ENCODE data around the gene HKDC1. TPM values are rescaled to one million over a fixed set of nuclear protein-coding genes. Genes with fewer than 3 reads are reported as not detected.
"Not testable (repeated sequence)": the region's sequence is repeated elsewhere in the genome, so short reads cannot be mapped to it uniquely, and the experiment has no call there.

HKDC1 gene
- total RNA-seq, 1 donor from 2014 or later, result 0.09 TPM

DNA sequence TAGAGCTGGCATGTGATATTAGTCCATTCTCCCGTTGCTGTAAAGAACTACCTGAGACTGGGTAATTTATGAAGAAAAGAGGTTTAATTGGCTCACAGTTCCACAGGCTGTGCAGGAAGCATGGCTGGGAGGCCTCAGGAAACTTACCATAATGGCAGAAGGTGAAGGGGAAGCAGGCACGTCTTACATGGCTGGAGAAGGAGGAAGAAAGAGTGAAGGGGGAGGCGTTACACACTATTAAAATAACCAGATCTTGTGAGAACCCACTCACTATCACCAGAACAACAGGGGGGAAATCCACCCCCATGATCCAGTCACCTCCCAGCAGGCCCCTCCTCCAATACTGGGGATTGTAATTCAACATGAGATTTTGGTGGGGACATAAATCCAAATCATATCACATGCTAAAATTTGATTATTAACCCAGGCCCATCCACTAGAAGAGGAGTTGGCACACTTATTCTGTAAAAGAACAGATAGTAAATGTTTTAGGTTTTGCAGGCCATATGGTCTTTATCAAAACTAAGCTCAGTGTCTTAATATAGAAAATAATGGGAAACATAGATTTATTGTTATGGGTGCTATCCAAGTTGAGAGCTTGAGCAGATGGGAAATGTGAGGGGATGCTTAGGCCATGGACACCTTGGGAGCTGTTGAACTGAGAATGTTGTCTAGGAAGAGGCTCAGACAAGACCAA, 39.6 kb downstream of the HKDC1 start:
- Mint-ChIP-seq H3K36me3 (ENCODE audit: low read depth) (no peaks in the 10 kb centered on the region), H3K4me3 (no peak overlapping the region), H3K4me1 (peaks cover 14% of the 10 kb centered on the region), H3K27ac (no peak overlapping the region), H3K9me3 (peaks cover 5% of the 10 kb centered on the region), H3K27me3 (no peaks in the 10 kb centered on the region)
- DNase-seq, result no peak
- intact Hi-C loops (cut with micrococcal nuclease), result no loop called here

DNA sequence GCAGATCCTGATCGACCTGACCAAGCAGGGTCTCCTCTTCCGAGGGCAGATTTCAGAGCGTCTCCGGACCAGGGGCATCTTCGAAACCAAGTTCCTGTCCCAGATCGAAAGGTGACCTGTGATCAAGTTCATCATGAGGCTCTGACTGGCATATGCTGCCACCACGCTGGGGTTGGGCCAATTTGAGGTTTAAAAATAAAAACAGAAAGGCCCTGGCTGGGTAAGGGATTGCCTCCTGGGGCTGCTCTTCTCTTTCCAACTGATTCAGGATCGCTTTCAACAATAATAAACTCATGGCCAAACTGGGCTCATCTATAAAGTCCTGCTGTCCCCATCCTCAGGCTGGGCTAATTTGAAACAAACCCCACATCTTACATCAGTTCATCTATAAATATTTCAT, 41.1 kb downstream of the HKDC1 start:
- Mint-ChIP-seq H3K27ac (no peak overlapping the region), H3K27me3 (peaks cover 2% of the 10 kb centered on the region), H3K9me3 (peaks cover 5% of the 10 kb centered on the region), H3K36me3 (ENCODE audit: low read depth) (no peaks in the 10 kb centered on the region), H3K4me1 (peaks cover 14% of the 10 kb centered on the region), H3K4me3 (no peak overlapping the region)
- intact Hi-C loops (cut with micrococcal nuclease), result no loop called here
- DNase-seq, result no peak

DNA sequence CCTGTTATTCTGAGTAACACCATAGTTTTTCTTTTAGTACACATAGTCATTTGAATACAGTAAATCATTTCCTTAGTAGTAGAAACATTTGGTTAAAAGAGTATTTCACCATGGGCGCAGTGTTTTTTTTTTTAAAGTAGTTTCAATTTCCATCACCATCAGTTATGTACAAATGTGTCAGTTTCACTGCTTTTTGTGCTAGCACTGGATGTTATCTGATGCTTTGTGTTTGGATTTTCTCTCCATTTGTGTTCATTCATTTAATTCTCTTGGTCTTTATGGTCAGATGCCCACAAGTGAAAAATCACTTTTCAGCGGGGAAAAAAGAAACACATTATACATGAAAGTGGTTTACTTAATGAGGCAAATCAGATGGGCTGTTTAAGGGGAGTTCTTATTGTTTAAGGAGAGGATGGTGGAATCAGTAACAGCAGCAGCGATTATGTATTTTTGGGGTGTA, 42.2 kb downstream of the HKDC1 start:
- peaks cover 14% of the 10 kb centered on the region for H3K4me1 Mint-ChIP-seq
- no peaks in the 10 kb centered on the region for H3K36me3 Mint-ChIP-seq (ENCODE audit: low read depth)
- H3K4me3 Mint-ChIP-seq, result no peak overlapping the region
- peaks cover 6% of the 10 kb centered on the region for H3K27me3 Mint-ChIP-seq
- H3K9me3 Mint-ChIP-seq, result peaks cover 5% of the 10 kb centered on the region
- H3K27ac Mint-ChIP-seq, result peak overlapping the region; percentile 52
- intact Hi-C loops (cut with micrococcal nuclease), result loop anchor here (1.0 kb wide), 2 partner anchors 40 to 56 kb away; no protein-coding TSS in a partner anchor
- no peak for DNase-seq

DNA sequence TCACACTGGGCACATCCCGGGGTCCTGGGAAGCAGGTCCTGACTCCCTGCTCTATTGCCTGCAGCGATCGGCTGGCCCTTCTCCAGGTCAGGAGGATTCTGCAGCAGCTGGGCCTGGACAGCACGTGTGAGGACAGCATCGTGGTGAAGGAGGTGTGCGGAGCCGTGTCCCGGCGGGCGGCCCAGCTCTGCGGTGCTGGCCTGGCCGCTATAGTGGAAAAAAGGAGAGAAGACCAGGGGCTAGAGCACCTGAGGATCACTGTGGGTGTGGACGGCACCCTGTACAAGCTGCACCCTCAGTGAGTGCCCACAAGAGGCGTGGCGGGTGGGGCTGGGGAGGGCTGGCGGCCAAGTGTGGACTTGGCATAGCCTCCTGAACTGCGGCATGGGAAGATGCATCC, 45.4 kb downstream of the HKDC1 start:
- no peak overlapping the region for H3K4me3 Mint-ChIP-seq
- H3K36me3 Mint-ChIP-seq (ENCODE audit: low read depth), result no peaks in the 10 kb centered on the region
- H3K27ac Mint-ChIP-seq, result no peak overlapping the region
- no peaks in the 10 kb centered on the region for H3K9me3 Mint-ChIP-seq
- no peak for DNase-seq
- H3K27me3 Mint-ChIP-seq, result peaks cover 13% of the 10 kb centered on the region
- intact Hi-C loops (cut with micrococcal nuclease), result no loop called here
- peaks cover 14% of the 10 kb centered on the region for H3K4me1 Mint-ChIP-seq

DNA sequence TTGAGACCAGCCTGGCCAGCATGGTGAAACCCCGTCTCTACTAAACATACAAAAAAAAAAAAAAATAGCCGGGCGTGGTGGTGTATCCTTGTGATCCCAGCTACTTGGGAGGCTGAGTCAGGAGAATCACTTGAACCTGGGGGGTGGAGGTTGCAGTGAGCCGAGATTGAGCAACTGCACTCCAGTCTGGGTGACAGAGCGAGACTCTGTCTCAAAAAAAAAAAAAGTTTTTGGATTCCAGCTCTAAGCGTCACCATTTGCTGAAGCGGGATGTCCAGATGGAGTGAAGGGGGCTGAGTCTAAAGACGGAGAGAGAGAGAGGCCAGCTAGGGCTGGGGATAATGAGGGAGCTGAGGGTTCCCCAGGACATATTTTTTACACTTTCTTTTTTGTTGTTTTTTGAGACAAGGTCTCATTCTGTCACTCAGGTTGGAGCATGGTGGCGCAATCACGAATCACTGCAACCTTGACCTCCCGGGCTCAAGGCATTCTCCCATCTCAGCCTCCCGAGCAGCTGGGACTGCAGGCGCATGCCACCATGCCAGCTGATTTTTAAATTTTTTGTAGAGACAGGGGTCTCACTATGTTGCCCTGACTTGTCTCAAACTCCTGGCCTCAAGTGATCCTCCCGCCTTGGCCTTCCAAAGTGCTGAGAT, 48.8 kb downstream of the HKDC1 start:
- H3K36me3 Mint-ChIP-seq (ENCODE audit: low read depth), result no peaks in the 10 kb centered on the region
- intact Hi-C loops (cut with micrococcal nuclease), result no loop called here
- H3K27me3 Mint-ChIP-seq, result peaks cover 15% of the 10 kb centered on the region
- H3K4me3 Mint-ChIP-seq, result no peak overlapping the region
- no peak overlapping the region for H3K27ac Mint-ChIP-seq
- peaks cover 6% of the 10 kb centered on the region for H3K4me1 Mint-ChIP-seq
- DNase-seq, result no peak
- no peaks in the 10 kb centered on the region for H3K9me3 Mint-ChIP-seq

DNA sequence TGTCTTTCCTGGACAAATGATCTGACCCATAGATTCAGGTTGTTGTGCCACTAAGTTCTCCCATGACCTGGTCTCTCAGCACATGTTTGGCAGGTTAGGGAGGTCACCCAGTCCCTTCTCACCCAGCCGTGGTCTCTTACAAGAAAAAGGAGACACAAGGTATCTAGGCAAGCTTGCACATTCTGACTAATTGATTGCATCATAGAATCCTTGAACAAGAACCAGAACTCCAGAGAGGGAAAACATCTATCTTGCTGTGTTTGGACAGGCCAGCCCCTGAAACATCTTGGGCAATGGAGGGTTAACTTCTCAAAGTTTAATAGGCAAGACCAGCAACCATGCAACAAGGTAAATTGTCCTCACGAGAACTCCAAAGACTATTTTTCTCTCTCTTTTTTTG, 49.6 kb downstream of the HKDC1 start:
- H3K4me3 Mint-ChIP-seq, result no peak overlapping the region
- intact Hi-C loops (cut with micrococcal nuclease), result no loop called here
- H3K27me3 Mint-ChIP-seq, result peaks cover 15% of the 10 kb centered on the region
- DNase-seq, result no peak
- H3K4me1 Mint-ChIP-seq, result peaks cover 6% of the 10 kb centered on the region
- H3K9me3 Mint-ChIP-seq, result no peaks in the 10 kb centered on the region
- H3K36me3 Mint-ChIP-seq (ENCODE audit: low read depth), result no peaks in the 10 kb centered on the region
- no peak overlapping the region for H3K27ac Mint-ChIP-seq

DNA sequence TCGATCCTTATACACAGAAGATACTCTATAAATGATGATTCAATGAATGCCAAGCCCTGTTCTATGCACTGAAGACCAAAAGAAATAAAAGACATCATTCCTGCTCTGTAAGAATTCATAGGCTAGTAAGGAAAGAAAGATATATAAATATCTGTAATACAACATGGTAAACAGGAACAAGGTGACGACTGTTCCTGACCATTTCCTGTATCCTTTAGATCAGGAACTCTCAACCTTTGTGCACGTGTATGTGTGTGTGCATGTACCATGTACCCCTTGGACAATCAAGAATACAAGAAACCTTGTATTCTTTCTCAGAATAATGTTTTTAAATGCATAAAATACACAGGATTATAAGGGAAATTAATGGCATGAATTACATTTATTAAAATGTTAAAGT, 50.9 kb downstream of the HKDC1 start:
- peaks cover 13% of the 10 kb centered on the region for H3K27me3 Mint-ChIP-seq
- intact Hi-C loops (cut with micrococcal nuclease), result no loop called here
- peaks cover 6% of the 10 kb centered on the region for H3K4me1 Mint-ChIP-seq
- H3K4me3 Mint-ChIP-seq, result no peak overlapping the region
- H3K9me3 Mint-ChIP-seq, result no peaks in the 10 kb centered on the region
- H3K36me3 Mint-ChIP-seq (ENCODE audit: low read depth), result no peaks in the 10 kb centered on the region
- no peak for DNase-seq
- no peak overlapping the region for H3K27ac Mint-ChIP-seq

DNA sequence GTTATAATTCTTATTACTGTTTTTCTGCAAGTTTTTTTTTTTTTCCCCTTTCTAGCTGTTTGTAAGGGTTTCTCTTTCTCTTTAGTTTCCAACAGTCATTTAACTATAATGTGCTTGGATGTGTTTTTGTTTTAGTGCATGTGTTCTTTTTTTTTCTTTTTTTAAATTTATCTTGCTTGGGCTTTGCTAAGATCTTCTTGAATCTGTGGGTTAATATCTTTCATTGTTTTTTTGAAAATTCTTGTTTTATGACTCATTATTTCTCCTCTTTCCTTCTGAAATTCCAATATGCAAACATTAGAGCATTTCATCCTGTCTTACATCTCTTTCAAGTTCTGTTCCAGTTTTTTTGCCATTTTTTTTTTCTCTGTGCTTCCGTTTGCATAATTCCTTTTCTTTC, 52.5 kb downstream of the HKDC1 start:
- no peaks in the 10 kb centered on the region for H3K36me3 Mint-ChIP-seq (ENCODE audit: low read depth)
- H3K4me3 Mint-ChIP-seq, result no peak overlapping the region
- intact Hi-C loops (cut with micrococcal nuclease), result no loop called here
- no peaks in the 10 kb centered on the region for H3K9me3 Mint-ChIP-seq
- H3K27ac Mint-ChIP-seq, result no peak overlapping the region
- H3K27me3 Mint-ChIP-seq, result peaks cover 8% of the 10 kb centered on the region
- DNase-seq, result no peak
- H3K4me1 Mint-ChIP-seq, result peaks cover 6% of the 10 kb centered on the region

DNA sequence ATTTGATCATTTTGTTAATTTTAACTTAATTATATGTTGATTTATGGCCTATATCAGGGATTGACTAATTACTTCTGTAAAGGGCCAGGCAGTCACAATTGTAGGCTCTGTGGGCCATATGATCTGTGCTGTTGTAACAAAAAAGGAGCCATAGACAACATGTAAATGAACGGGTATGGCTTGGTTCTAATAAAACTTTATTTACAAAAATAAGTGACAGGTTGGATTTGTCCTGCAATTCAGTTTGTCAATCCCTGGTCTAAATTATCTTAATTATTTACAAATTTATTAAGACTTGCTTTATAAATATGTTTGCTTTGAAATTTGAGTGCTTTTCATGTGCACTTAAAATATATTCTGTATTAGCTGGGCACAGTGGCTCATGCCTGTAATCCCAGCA, 55.3 kb downstream of the HKDC1 start:
- no peak for DNase-seq
- intact Hi-C loops (cut with micrococcal nuclease), result no loop called here
- peaks cover 4% of the 10 kb centered on the region for H3K27me3 Mint-ChIP-seq
- peaks cover 6% of the 10 kb centered on the region for H3K4me1 Mint-ChIP-seq
- no peak overlapping the region for H3K27ac Mint-ChIP-seq
- no peak overlapping the region for H3K4me3 Mint-ChIP-seq
- H3K36me3 Mint-ChIP-seq (ENCODE audit: low read depth), result no peaks in the 10 kb centered on the region
- no peaks in the 10 kb centered on the region for H3K9me3 Mint-ChIP-seq

DNA sequence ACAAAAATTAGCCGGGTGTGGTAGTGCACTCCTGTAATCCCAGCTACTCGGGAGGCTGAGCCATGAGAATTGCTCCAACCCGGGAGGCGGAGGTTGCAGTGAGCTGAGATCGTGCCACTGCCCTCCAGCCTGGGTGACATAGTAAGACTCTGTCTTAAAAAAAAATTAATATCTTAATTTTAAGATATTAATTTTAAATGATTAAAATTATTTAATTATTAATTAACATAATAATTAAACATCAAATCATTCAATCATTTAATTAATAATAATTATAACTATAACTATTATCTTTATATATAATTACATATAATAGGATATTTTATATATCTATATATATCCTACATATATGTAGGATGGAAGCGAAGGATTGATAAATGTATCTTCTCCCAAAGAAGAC, 56.4 kb downstream of the HKDC1 start:
- Mint-ChIP-seq H3K4me1 (peaks cover 4% of the 10 kb centered on the region), H3K9me3 (no peaks in the 10 kb centered on the region), H3K27me3 (peaks cover 9% of the 10 kb centered on the region), H3K36me3 (ENCODE audit: low read depth) (no peaks in the 10 kb centered on the region), H3K4me3 (no peak overlapping the region), H3K27ac (no peak overlapping the region)
- DNase-seq, result no peak
- intact Hi-C loops (cut with micrococcal nuclease), result no loop called here

DNA sequence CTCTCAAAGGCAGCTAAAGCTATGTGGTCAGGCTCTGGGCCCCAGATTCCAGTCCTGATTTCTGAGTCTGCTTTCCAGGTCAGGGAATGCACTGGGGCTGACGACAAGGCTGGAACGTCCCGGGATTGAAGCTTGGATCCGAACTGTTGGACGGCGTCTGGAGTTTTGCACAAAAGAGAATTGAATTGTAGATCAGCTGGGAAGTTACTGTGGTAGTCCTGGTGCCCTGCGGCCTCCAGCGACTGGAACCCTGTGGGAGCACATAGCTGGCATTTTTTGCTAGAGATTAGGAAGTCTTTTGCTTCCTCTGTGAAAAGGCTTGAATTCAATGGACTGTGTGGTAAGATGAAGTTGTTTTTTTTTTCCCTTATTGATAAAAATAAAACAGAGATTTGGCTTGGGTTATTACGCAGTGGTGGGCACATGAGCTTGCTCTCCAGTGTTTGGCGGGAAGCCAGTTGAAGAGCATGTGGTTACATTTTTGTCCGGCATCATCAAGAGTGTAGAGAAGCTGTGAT, 58.4 kb downstream of the HKDC1 start, which contains the start of gene HK1:
Gene HK1, plus strand, starts transcription at position 51 of the 518 bp plus-strand sequence.
- no peaks in the 10 kb centered on the region for H3K9me3 Mint-ChIP-seq
- H3K4me3 Mint-ChIP-seq, result no peak within 1 kb of the TSS
- intact Hi-C loops (cut with micrococcal nuclease), result no loop called here
- H3K36me3 Mint-ChIP-seq (ENCODE audit: low read depth), result no peaks in the 10 kb centered on the region
- no peak for DNase-seq
- H3K27me3 Mint-ChIP-seq, result peaks cover 14% of the 10 kb centered on the region
- H3K27ac Mint-ChIP-seq, result no peak within 1 kb of the TSS
- H3K4me1 Mint-ChIP-seq, result no peaks in the 10 kb centered on the region

DNA sequence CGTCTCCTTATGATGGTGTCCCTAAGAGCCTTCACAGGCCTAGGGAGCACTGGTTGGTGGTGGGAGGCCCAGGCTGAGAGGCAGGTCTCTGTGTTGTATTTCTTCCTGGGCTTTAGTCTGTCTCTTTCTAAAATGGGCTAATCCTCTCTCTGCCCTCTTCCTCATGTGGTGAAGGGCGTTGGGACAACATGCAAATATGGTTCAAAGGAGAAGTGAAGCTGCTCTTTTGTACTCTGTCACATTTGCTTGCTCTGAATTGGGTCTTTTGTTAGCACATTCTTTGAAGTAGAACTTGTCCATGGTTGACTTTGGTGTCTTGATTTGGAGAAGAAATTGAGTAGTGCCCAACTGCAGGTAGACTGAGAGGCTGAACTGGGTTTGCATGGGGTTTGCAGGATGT, 59.0 kb downstream of the HKDC1 start:
- Mint-ChIP-seq H3K9me3 (no peaks in the 10 kb centered on the region), H3K4me3 (no peak overlapping the region), H3K4me1 (no peaks in the 10 kb centered on the region), H3K36me3 (ENCODE audit: low read depth) (no peaks in the 10 kb centered on the region), H3K27ac (no peak overlapping the region), H3K27me3 (peaks cover 14% of the 10 kb centered on the region)
- DNase-seq, result no peak
- intact Hi-C loops (cut with micrococcal nuclease), result no loop called here

DNA sequence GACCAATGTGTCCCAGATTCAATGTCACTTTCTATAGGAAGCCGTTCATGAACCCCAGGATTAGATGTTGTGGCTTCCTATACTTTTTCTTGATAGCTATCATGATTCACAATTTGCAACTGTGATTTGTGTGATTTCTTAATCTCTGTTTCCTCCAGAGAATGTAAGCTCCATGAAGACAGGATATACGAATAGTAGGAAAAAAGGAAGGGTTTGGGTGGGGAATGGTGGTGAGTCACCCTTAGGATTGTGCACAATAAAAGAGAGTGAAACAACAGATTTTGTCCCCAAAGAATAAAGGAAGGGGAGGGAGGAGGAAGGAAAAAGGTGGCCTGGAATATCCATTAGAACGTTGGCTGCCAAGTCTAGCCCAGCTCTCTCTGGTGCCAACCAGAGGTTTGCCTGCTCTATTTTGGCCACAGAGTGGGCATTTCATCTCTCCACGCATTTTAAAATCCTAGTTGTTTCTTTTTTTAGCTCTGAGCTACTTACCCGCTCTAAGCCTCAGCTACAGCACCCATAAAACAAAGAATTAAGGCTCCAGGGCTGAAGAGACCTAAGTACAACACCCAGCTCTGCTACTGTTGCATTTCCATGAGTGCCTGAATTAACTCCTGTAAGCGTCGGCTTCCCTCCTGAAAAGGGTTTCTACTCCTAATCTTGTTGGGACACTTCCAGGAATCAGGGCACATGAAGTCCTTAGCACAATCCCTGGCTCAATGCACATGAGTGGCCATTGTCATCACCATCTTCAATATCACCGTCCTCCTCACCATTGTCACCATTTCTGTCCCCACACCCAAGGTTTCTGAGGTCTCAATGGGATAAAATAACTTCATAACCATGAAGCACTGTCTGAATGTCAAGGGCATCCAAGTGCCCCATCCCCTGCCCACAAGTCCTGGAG, 61.6 kb downstream of the HKDC1 start:
- peaks cover 17% of the 10 kb centered on the region for H3K27me3 Mint-ChIP-seq
- no peak for DNase-seq
- intact Hi-C loops (cut with micrococcal nuclease), result no loop called here
- no peaks in the 10 kb centered on the region for H3K4me1 Mint-ChIP-seq
- H3K4me3 Mint-ChIP-seq, result no peak overlapping the region
- H3K27ac Mint-ChIP-seq, result no peak overlapping the region
- no peaks in the 10 kb centered on the region for H3K36me3 Mint-ChIP-seq (ENCODE audit: low read depth)
- no peaks in the 10 kb centered on the region for H3K9me3 Mint-ChIP-seq

DNA sequence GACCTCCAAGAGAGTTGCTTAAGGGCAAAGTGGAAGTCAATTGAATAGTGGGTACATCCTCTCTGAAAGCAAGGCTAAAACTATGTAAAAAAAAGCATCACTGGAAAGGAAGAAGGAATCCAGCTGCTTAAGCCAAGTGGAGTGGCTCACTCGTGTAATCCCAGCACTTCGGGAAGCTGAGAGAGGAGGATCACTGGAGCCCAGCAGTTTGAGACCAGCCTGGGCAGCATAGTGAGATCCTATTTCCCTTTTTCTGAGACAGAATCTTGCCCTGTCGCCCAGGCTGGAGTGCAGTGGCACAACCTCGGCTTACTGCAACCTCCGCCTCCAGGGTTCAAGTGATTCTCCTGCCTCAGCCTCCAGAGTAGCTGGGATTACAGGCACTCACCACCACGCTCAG, 64.3 kb downstream of the HKDC1 start:
- H3K27ac Mint-ChIP-seq; H3K4me3 Mint-ChIP-seq; intact Hi-C loops (cut with micrococcal nuclease); H3K4me1 Mint-ChIP-seq; H3K9me3 Mint-ChIP-seq; DNase-seq; H3K36me3 Mint-ChIP-seq (ENCODE audit: low read depth): not testable (repeated sequence)
- H3K27me3 Mint-ChIP-seq, result peaks cover 22% of the 10 kb centered on the region

All from activated CD4-positive, alpha-beta T cell treated with anti-CD3 and anti-CD28 coated beads, Interleukin-2, amount 10 ng/mL, durations not matched to agents 24 days and 14 days (primary cell).